Astrocyte (in vitro differentiated cells and primary cell): Measurements from ENCODE around the gene RETREG1. TPM values are rescaled to one million over a fixed set of nuclear protein-coding genes. Genes with fewer than 3 reads are reported as not detected.
A peak's percentile ranks its signal among the peaks of the same experiment; 100 is the strongest.

Source experiments
- DNase-seq: peaks from one replicate; pipeline ENCODE4 v3.0.0-alpha.2; 2010; ENCODE audit warnings: low read depth
- FAIRE-seq: peaks from 2 replicates; lab custom pipeline; 2011; peaks lifted over from hg19 to GRCh38; lab: Jason Lieb, UNC
- H2AFZ ChIP-seq: 2 replicates; pipeline ENCODE4 v1.6.0; 2012; ENCODE audit warnings: low read depth, low read length, inconsistent platforms
- H3K27ac ChIP-seq: 2 replicates; pipeline ENCODE4 v1.5.1; 2011; ENCODE audit warnings: low read depth, low read length, inconsistent platforms
- H3K27me3 ChIP-seq: 2 replicates; pipeline ENCODE4 v1.6.0; 2011; ENCODE audit warnings: low read length, inconsistent platforms; ENCODE audit not compliant: insufficient read depth
- H3K36me3 ChIP-seq: 2 replicates; pipeline ENCODE4 v1.5.1; 2011; ENCODE audit warnings: low read length, inconsistent platforms; ENCODE audit not compliant: insufficient read depth
- H3K4me1 ChIP-seq: 2 replicates; pipeline ENCODE4 v1.5.1; 2011; ENCODE audit warnings: low read length, inconsistent platforms; ENCODE audit not compliant: insufficient read depth
- H3K4me2 ChIP-seq: 2 replicates; pipeline ENCODE4 v1.6.0; 2012; ENCODE audit warnings: low read length, inconsistent platforms
- H3K4me3 ChIP-seq: 2 replicates; pipeline ENCODE4 v1.5.1; 2011; ENCODE audit warnings: low read depth, mild to moderate bottlenecking, low read length, inconsistent platforms; ENCODE audit not compliant: insufficient read depth
- H3K79me2 ChIP-seq: 2 replicates; pipeline ENCODE4 v1.6.0; 2012; ENCODE audit warnings: mild to moderate bottlenecking, low read length, inconsistent platforms; ENCODE audit not compliant: insufficient read depth
- H3K9ac ChIP-seq: 2 replicates; pipeline ENCODE4 v1.6.0; 2012; ENCODE audit warnings: mild to moderate bottlenecking, low read length, inconsistent platforms
- H3K9me3 ChIP-seq: 2 replicates; pipeline ENCODE4 v1.5.1; 2012; ENCODE audit warnings: low read depth, mild to moderate bottlenecking, low read length, inconsistent platforms; ENCODE audit not compliant: insufficient read depth
- H4K20me1 ChIP-seq: 2 replicates; pipeline ENCODE4 v1.6.0; 2012; ENCODE audit warnings: low read length, inconsistent platforms; ENCODE audit not compliant: insufficient read depth
- H3K27ac Mint-ChIP-seq: one replicate; pipeline ENCODE4 v1.8.0; 2021; ENCODE audit warnings: mild to moderate bottlenecking, mixed read lengths; ENCODE audit not compliant: unreplicated experiment
- H3K27me3 Mint-ChIP-seq: one replicate; pipeline ENCODE4 v1.8.0; 2021; ENCODE audit warnings: low read depth, mixed read lengths; ENCODE audit not compliant: unreplicated experiment
- H3K36me3 Mint-ChIP-seq: one replicate; pipeline ENCODE4 v1.8.0; 2021; ENCODE audit warnings: low read depth, mixed read lengths; ENCODE audit not compliant: unreplicated experiment
- H3K4me1 Mint-ChIP-seq: one replicate; pipeline ENCODE4 v1.8.0; 2021; ENCODE audit warnings: low read depth, mixed read lengths; ENCODE audit not compliant: unreplicated experiment
- H3K4me3 Mint-ChIP-seq: one replicate; pipeline ENCODE4 v1.8.0; 2021; ENCODE audit warnings: mild to moderate bottlenecking, moderate library complexity, mixed read lengths; ENCODE audit not compliant: unreplicated experiment
- H3K9me3 Mint-ChIP-seq: one replicate; pipeline ENCODE4 v1.8.0; 2021; ENCODE audit warnings: mild to moderate bottlenecking, mixed read lengths; ENCODE audit not compliant: unreplicated experiment
- CTCF ChIP-seq: IDR thresholded peaks from 2 replicates; pipeline ENCODE4 v1.5.1; 2011; ENCODE audit warnings: low read depth, mild to moderate bottlenecking, inconsistent platforms, low read length, moderate library complexity; ENCODE audit not compliant: insufficient read depth
- EZH2 ChIP-seq: IDR thresholded peaks from 2 replicates; pipeline ENCODE4 v1.6.1; 2012; ENCODE audit warnings: mild to moderate bottlenecking, low read length, inconsistent platforms; ENCODE audit not compliant: insufficient read depth
- total RNA-seq: library from RNA; stranded (reverse); gene quantifications from 2 replicates; pipeline ENCODE4 v1.2.1, GENCODE V29; 2021

The RETREG1 gene
- total RNA-seq, 1 donor from 2014 or later: 0.98 TPM

DNA sequence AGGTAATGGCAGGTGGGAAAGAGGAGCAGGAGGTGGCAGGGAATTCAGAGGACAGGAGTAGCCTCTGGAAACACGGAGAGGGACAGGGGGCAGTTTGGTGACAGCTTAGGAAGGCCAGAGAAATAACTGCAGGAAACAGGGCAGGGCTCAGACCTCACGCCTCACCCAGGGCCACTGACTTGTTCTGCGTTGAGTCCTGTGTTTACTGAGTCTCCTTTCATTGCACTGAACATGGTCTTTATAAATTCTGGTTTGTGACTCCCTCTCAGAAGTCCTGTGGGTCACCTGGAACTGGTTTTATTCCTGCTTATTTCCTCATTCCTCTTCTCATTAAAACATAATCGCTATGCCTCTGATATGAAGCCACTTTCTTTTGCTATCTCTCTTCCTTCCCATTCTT lies 96.0 kb downstream of the RETREG1 start:
- FAIRE-seq (no peak), DNase-seq (no peak)
- no peak overlapping the region for H3K9ac ChIP-seq
- no peak overlapping the region for H3K4me2 ChIP-seq
- Mint-ChIP-seq H3K4me1 (peaks cover 24% of the 10 kb centered on the region), H3K36me3 (no peaks in the 10 kb centered on the region), H3K4me3 (no peak overlapping the region), H3K9me3 (no peaks in the 10 kb centered on the region), H3K27me3 (peaks cover 11% of the 10 kb centered on the region), H3K27ac (no peak overlapping the region)
- H3K4me1 ChIP-seq: no peaks in the 10 kb centered on the region
- H2AFZ ChIP-seq: no peak overlapping the region
- H3K79me2 ChIP-seq: no peaks in the 10 kb centered on the region
- H3K27ac ChIP-seq: no peak overlapping the region
- no peaks in the 10 kb centered on the region for H3K9me3 ChIP-seq
- H4K20me1 ChIP-seq: no peaks in the 10 kb centered on the region
- H3K4me3 ChIP-seq: no peak overlapping the region
- TF ChIP-seq CTCF: no peak
- TF ChIP-seq EZH2: no peak
- H3K36me3 ChIP-seq: no peaks in the 10 kb centered on the region
- peaks cover 7% of the 10 kb centered on the region for H3K27me3 ChIP-seq

- Mint-ChIP-seq H3K27me3 (peaks cover 8% of the 10 kb centered on the region), H3K9me3 (no peaks in the 10 kb centered on the region), H3K36me3 (no peaks in the 10 kb centered on the region), H3K4me3 (no peak overlapping the region), H3K4me1 (peaks cover 22% of the 10 kb centered on the region), H3K27ac (no peak overlapping the region)
- H3K4me1 ChIP-seq: no peaks in the 10 kb centered on the region
- FAIRE-seq: no peak
- H3K9me3 ChIP-seq: no peaks in the 10 kb centered on the region
- H2AFZ ChIP-seq: no peak overlapping the region
- no peak overlapping the region for H3K4me3 ChIP-seq
- H3K36me3 ChIP-seq: no peaks in the 10 kb centered on the region
- no peak overlapping the region for H3K27ac ChIP-seq
- no peak overlapping the region for H3K4me2 ChIP-seq
- H3K79me2 ChIP-seq: no peaks in the 10 kb centered on the region
- no peak overlapping the region for H3K9ac ChIP-seq
- no peak for DNase-seq
- H3K27me3 ChIP-seq: peaks cover 7% of the 10 kb centered on the region
- TF ChIP-seq EZH2: no peak
- TF ChIP-seq CTCF: no peak
- H4K20me1 ChIP-seq: no peaks in the 10 kb centered on the region
Observed at GRCh38 chr5:16519435-16519834, 97.4 kb downstream of the RETREG1 start.

DNA sequence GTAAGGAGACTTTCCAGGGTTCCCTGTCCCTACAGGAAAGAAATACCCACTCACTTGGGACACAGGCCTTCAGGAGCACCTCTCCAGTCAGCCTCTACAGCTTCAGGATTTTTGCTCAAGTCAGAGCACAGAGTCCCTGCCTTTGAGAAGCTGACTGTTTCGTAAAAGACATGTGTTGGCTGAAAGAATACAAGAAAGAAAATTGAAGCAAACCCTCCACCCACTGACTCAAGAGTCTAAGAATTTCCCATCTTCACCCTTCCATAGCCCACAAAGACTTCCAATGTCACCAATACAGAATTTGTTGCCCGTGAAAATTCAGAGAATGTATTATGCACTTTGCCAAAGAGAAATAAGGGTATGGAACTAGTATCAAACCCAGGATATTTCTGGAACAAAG lies 98.2 kb downstream of the RETREG1 start:
- peak overlapping the region; percentile 92 for H3K27ac Mint-ChIP-seq
- H3K36me3 ChIP-seq: no peaks in the 10 kb centered on the region
- no peak overlapping the region for H3K27ac ChIP-seq
- no peak overlapping the region for H3K4me2 ChIP-seq
- TF ChIP-seq EZH2 (no peak), CTCF (no peak)
- peaks cover 7% of the 10 kb centered on the region for H3K27me3 ChIP-seq
- H3K9ac ChIP-seq: no peak overlapping the region
- no peaks in the 10 kb centered on the region for H3K36me3 Mint-ChIP-seq
- H4K20me1 ChIP-seq: no peaks in the 10 kb centered on the region
- H3K4me1 Mint-ChIP-seq: peaks cover 22% of the 10 kb centered on the region
- no peaks in the 10 kb centered on the region for H3K4me1 ChIP-seq
- no peak overlapping the region for H3K4me3 ChIP-seq
- peaks cover 8% of the 10 kb centered on the region for H3K27me3 Mint-ChIP-seq
- H3K4me3 Mint-ChIP-seq: peak overlapping the region; percentile 30
- no peaks in the 10 kb centered on the region for H3K9me3 Mint-ChIP-seq
- no peaks in the 10 kb centered on the region for H3K9me3 ChIP-seq
- no peaks in the 10 kb centered on the region for H3K79me2 ChIP-seq
- DNase-seq (no peak), FAIRE-seq (no peak)
- no peak overlapping the region for H2AFZ ChIP-seq
